Psoas muscle (tissue), 8 donors: Measurements from ENCODE around the gene POGLUT2. TPM values are rescaled to one million over a fixed set of nuclear protein-coding genes. Genes with fewer than 3 reads are reported as not detected.

Experiments used
- ATAC-seq, 4 donors: fragments of 200-7000 bp; cut with Tn5 transposase; one replicate each; pipeline ENCODE4 v1.9.1; 2020; ENCODE audit warnings: moderate library complexity in 3 of 4, mild to moderate bottlenecking in 2 of 4
- DNase-seq, 2 donors: peaks; one replicate each; pipeline ENCODE4 v3.0.0-alpha.2; 2020
- H3K27ac ChIP-seq: fragments of 200-600 bp; one replicate; pipeline ENCODE4 v1.8.0; 2022
- H3K27me3 ChIP-seq, 3 donors: fragments of 200-600 bp in 1 of 3; one replicate each; pipeline versions ENCODE4 v1.6.1 to v1.8.0; 2013 to 2022; ENCODE audit warnings: low read length in 2 of 3, mild to moderate bottlenecking in 2 of 3, moderate library complexity in 1 of 3; ENCODE audit not compliant: insufficient read depth in 3 of 3
- H3K36me3 ChIP-seq, 2 donors: fragments of 200-600 bp in 1 of 2; one replicate each; pipeline versions ENCODE4 v1.6.1 to v1.8.0; 2013 to 2022; ENCODE audit warnings: low read depth in 1 of 2, mild to moderate bottlenecking in 1 of 2, moderate library complexity in 1 of 2; ENCODE audit not compliant: insufficient read depth in 1 of 2
- H3K4me1 ChIP-seq: fragments of 200-600 bp; one replicate; pipeline ENCODE4 v1.8.0; 2022
- H3K4me3 ChIP-seq: fragments of 200-600 bp; one replicate; pipeline ENCODE4 v1.8.0; 2022; ENCODE audit warnings: mild to moderate bottlenecking
- H3K9me3 ChIP-seq: fragments of 200-600 bp; one replicate; pipeline ENCODE4 v1.8.0; 2022
- WGBS, 3 donors: extraction: QIAGEN DNeasy Blood & Tissue Kit; methylation state at CpG; one replicate each; pipeline versions ENCODE4 v1.1.6 to v1.1.7; 2013; 5-methylcytosine and 5-hydroxymethylcytosine counted together
- intact Hi-C, 2 donors: fragments of 100-400 bp; cut with DNase I; formaldehyde crosslinking; loops; one replicate each; pipeline versions ENCODE4 v1.11.0 to v1.14.2; 2022
- polyA plus RNA-seq, 3 donors: library from polyadenylated mRNA; stranded (reverse); fragments of 200-250 nt; gene quantifications; one replicate each; pipeline ENCODE4 v1.2.3, GENCODE V29; 2013
- total RNA-seq, 4 donors: library from RNA; stranded (reverse); fragmentation: NEBNext Ultra II Directional in 2 of 4; extraction: Animal tissue kit (Norgen Biotek cat#: 25700) in 2 of 4; gene quantifications; one replicate each; pipeline versions ENCODE4 v1.2.1 to v1.2.4, GENCODE V29; 2021 to 2023
- TF ChIP-seq, protein P1 (sequence below): fragments of 200-600 bp; IDR thresholded peaks from one replicate; pipeline ENCODE4 v1.8.0; 2022; ENCODE audit warnings: antibody characterized with exemption
- donor health status: healthy with polysubstance abuse.
- donor health status: DM: no; HTN: no; CAD: no; lungs with moderate emphysema.
- donor health status: Bipolar disorder and iron deficiency.
- donor health status: healthy.
- donor health status: DM: yes; HTN: yes; CAD: no.
- donor health status: DM: no; HTN: no; CAD: no.
- donor health status: DM: no; HTN: no; CAD: no.
- donor health status: DM: yes; HTN: yes; CAD: no.

POGLUT2 gene
- total and polyA plus RNA-seq, 7 donors: 0.69 to 1.9 (median 0.96) TPM

DNA sequence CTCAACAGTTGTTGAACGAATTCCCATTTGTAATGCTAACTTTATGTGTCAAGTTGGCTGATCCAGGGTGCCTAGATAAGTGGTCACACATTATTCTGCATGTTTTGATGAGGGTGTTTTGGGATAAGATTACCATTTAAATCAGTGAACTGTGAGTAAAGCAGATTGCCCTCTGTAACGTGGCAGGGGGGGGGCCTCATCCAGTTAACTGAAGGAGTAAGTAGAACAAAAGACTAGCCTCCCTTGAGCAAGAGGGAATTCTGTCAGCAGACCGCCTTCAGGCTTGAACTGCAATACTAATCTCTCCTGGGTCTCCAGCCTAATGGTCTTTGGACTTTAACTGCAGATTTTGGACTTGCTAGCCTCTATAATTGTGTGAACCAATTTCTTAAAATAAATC, 21.0 kb downstream of the POGLUT2 start:
- Histone ChIP-seq H3K27me3 (no peaks in the 10 kb centered on the region), H3K27ac (no peak overlapping the region), H3K9me3 (no peaks in the 10 kb centered on the region), H3K4me1 (peaks cover 5% of the 10 kb centered on the region), H3K36me3 (no peaks in the 10 kb centered on the region), H3K4me3 (no peak overlapping the region)
- ATAC-seq: no peak
- intact Hi-C loops: no loop called here
- DNase-seq: no peak
- 76 to 87% (median 81%) methylated on average over 3 of the region's 3 CpGs for WGBS, 3 donors
- TF ChIP-seq, protein P1, sequence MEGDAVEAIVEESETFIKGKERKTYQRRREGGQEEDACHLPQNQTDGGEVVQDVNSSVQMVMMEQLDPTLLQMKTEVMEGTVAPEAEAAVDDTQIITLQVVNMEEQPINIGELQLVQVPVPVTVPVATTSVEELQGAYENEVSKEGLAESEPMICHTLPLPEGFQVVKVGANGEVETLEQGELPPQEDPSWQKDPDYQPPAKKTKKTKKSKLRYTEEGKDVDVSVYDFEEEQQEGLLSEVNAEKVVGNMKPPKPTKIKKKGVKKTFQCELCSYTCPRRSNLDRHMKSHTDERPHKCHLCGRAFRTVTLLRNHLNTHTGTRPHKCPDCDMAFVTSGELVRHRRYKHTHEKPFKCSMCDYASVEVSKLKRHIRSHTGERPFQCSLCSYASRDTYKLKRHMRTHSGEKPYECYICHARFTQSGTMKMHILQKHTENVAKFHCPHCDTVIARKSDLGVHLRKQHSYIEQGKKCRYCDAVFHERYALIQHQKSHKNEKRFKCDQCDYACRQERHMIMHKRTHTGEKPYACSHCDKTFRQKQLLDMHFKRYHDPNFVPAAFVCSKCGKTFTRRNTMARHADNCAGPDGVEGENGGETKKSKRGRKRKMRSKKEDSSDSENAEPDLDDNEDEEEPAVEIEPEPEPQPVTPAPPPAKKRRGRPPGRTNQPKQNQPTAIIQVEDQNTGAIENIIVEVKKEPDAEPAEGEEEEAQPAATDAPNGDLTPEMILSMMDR: no peak

DNA sequence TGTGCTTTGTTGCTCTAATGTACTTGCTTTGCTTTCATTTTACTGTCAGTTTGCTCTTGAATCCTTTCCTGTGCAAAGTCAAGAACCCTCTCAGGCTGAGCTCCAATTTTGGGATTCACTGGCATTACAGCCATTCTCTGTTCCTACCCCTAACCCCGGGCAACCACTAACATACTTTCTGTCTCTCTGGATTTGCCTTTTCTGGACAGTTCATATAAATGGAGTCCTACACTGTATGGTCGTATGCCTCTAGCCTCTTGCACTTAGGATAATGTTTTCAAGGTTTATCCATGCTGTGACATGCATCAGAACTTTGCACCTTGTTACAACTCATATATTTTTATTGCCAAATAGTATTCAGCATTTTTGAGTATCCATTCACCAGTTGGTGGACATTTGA, 22.5 kb downstream of the POGLUT2 start:
- Histone ChIP-seq H3K36me3 (no peaks in the 10 kb centered on the region), H3K27me3 (no peaks in the 10 kb centered on the region), H3K27ac (no peak overlapping the region), H3K4me3 (no peak overlapping the region), H3K4me1 (peaks cover 5% of the 10 kb centered on the region), H3K9me3 (no peaks in the 10 kb centered on the region)
- ATAC-seq (no peak), DNase-seq (no peak)
- intact Hi-C loops: no loop called here
- WGBS, 3 donors: 75 to 85% (median 75%) methylated on average over 2 of the region's 2 CpGs
- TF ChIP-seq, protein P1: no peak

DNA sequence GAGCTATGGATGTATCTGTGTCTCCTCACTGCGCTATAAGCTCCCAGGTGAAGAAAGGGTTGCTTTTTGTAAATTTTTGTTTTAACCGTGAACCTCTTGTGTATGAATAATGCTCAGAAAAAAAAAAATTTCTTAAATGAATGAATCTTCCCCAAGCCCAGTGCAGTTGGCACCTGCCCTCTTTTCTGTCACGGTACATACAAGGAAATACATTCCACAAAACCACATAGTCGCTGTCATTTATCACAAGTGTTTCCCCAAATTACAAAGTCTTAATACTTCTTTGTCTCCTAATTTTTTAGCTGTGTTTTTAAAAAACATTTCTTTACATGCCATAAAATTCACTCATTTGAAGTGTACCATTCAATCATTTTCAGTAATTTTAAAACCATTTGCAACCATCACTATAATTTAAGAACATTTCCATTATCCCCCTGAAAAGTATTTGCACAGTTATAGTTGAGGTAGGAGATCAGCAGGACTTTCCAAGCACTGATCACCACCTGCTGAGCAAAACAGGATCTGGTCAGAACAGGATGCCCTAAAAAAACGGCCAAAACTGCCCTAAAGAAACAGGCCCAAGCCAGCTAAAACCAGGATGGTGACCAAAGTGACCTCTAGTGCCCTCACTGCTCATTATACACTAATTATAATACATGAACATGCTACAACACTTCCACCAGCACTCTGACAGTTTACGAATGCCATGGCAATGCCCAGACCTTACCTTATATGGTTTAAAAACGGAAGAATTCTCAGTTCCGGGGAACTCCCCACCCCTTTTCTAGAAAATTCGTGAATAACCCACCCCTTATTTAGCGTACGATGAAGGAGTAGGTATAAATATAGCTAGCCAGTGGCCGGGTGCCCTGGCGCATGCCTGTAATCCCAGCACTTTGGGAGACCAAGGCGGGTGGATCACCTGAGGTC, 23.9 kb downstream of the POGLUT2 start:
- H3K4me1 ChIP-seq: peaks cover 5% of the 10 kb centered on the region
- 76 to 81% (median 80%) methylated on average over 14 of the region's 14 CpGs for WGBS, 3 donors
- intact Hi-C loops: no loop called here
- H3K4me3 ChIP-seq: peak overlapping the region; percentile 95
- no peaks in the 10 kb centered on the region for H3K9me3 ChIP-seq
- no peaks in the 10 kb centered on the region for H3K27me3 ChIP-seq
- no peak for DNase-seq
- no peak for ATAC-seq
- no peaks in the 10 kb centered on the region for H3K36me3 ChIP-seq
- TF ChIP-seq, protein P1: no peak
- no peak overlapping the region for H3K27ac ChIP-seq

DNA sequence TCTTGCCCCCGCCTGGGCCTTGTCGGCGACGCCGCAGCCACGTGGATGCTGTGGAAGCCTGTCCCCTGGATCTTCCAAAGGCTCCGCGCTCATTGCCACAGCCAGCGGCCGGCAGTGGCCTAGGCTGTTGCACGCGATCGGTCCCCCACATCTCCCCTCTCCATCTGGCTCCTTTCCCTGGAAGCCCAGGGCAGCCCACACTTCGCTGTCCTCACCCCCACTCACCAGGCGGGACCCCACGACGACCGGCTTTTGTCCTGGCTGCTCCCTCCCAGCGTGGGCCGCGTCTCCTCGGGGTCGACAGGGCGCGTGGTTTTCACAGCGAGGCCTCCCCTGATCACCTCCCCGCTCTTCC, 24.6 kb downstream of the POGLUT2 start:
- TF ChIP-seq, protein P1: no peak
- H3K9me3 ChIP-seq: no peaks in the 10 kb centered on the region
- H3K36me3 ChIP-seq: no peaks in the 10 kb centered on the region
- peak overlapping the region; percentile 95 for H3K4me3 ChIP-seq
- no peaks in the 10 kb centered on the region for H3K27me3 ChIP-seq
- peak overlapping the region; percentile 92 for H3K27ac ChIP-seq
- intact Hi-C loops: no loop called here
- ATAC-seq (peak; percentile 2 to 34 (median 8)), DNase-seq (peak; percentile 19 to 60)
- H3K4me1 ChIP-seq: peaks cover 5% of the 10 kb centered on the region
- WGBS, 3 donors: 78 to 81% (median 79%) methylated on average over 27 of the region's 27 CpGs
